ENCODE data around the gene PAK4.

- no peak for TF ChIP-seq TEAD1 (CRISPR knock-in tag; IDR thresholded peaks at IDR 0.05)
- no peak for TF ChIP-seq ESRRA (CRISPR knock-in tag; IDR thresholded peaks at IDR 0.05; ENCODE audit: borderline replicate concordance)
- TF ChIP-seq USF2 (CRISPR knock-in tag; IDR thresholded peaks at IDR 0.05), result no peak
- no peak for TF ChIP-seq AR (CRISPR knock-in tag; IDR thresholded peaks at IDR 0.05)
- TF ChIP-seq CTCF (IDR thresholded peaks at IDR 0.05), result no peak
- TF ChIP-seq MLX (CRISPR knock-in tag; IDR thresholded peaks at IDR 0.05), result no peak
- TF ChIP-seq OVOL2 (CRISPR knock-in tag; IDR thresholded peaks at IDR 0.05; ENCODE audit: borderline replicate concordance), result no peak
- TF ChIP-seq MAX (CRISPR knock-in tag; IDR thresholded peaks at IDR 0.05), result no peak
- no peak for TF ChIP-seq USF1 (CRISPR knock-in tag; IDR thresholded peaks at IDR 0.05)
- TF ChIP-seq MYBL2 (CRISPR knock-in tag; IDR thresholded peaks at IDR 0.05), result no peak
- TF ChIP-seq TEAD4 (CRISPR knock-in tag; IDR thresholded peaks at IDR 0.05), result no peak
- TF ChIP-seq FOXK1 (CRISPR knock-in tag; IDR thresholded peaks at IDR 0.05), result no peak
These were observed 48.0 kb downstream of the PAK4 start for GRCh38 chr19:39173502-39173991.
